HuH-7.5 (cell line): ENCODE results near the gene GALNT18.
"Not testable (repeated sequence)": the region's sequence is repeated elsewhere in the genome, so short reads cannot be mapped to it uniquely, and the experiment has no call there.

Source experiments
- DNase-seq: peaks from one replicate; pipeline ENCODE4 v3.0.0; 2011; ENCODE audit warnings: low spot score

GALNT18 gene

GRCh38 chr11:11384829-11385228 is 237.0 kb downstream of the GALNT18 start:
- DNase-seq, result no peak

GRCh38 chr11:11383995-11384394 is 237.8 kb downstream of the GALNT18 start:
- DNase-seq, result no peak

GRCh38 chr11:11382858-11383532 is 238.8 kb downstream of the GALNT18 start:
- DNase-seq, result no peak

- DNase-seq, result no peak
These were observed 240.2 kb downstream of the GALNT18 start for GRCh38 chr11:11381471-11382105.

- no peak for DNase-seq
These were observed 240.9 kb downstream of the GALNT18 start for GRCh38 chr11:11380883-11381282.

GRCh38 chr11:11380340-11380739 is 241.5 kb downstream of the GALNT18 start:
- no peak for DNase-seq

- no peak for DNase-seq
These were observed 242.1 kb downstream of the GALNT18 start for GRCh38 chr11:11379661-11380060.

- DNase-seq, result no peak
These were observed 243.4 kb downstream of the GALNT18 start for GRCh38 chr11:11378184-11378940.

- DNase-seq, result no peak
These were observed 247.3 kb downstream of the GALNT18 start for GRCh38 chr11:11374358-11375148.

GRCh38 chr11:11373934-11374333 is 247.9 kb downstream of the GALNT18 start:
- DNase-seq, result no peak

- DNase-seq, result no peak
These were observed 249.3 kb downstream of the GALNT18 start for GRCh38 chr11:11372461-11372860.

- no peak for DNase-seq
These were observed 250.9 kb downstream of the GALNT18 start for GRCh38 chr11:11370962-11371303.

GRCh38 chr11:11370255-11370961 is 251.4 kb downstream of the GALNT18 start:
- DNase-seq, result no peak

- no peak for DNase-seq
These were observed 255.0 kb downstream of the GALNT18 start for GRCh38 chr11:11366793-11367192.

GRCh38 chr11:11363674-11364073 is 258.1 kb downstream of the GALNT18 start:
- no peak for DNase-seq

GRCh38 chr11:11359611-11360010 is 262.2 kb downstream of the GALNT18 start:
- DNase-seq, result no peak

- no peak for DNase-seq
These were observed 265.0 kb downstream of the GALNT18 start for GRCh38 chr11:11356842-11357241.

GRCh38 chr11:11352878-11353277 is 268.9 kb downstream of the GALNT18 start, which contains the start of gene CSNK2A3:
CSNK2A3 (minus strand) TSS chr11:11353250; CDS start chr11:11353119, 131 bp downstream.
- not testable (repeated sequence) for DNase-seq

- not testable (repeated sequence) for DNase-seq
These were observed 270.0 kb downstream of the GALNT18 start for GRCh38 chr11:11351851-11352250.

- DNase-seq, result no peak
These were observed 270.7 kb downstream of the GALNT18 start for GRCh38 chr11:11351042-11351586.

GRCh38 chr11:11349870-11350337 is 271.9 kb downstream of the GALNT18 start:
- DNase-seq, result no peak
